DMS53 treated with DMSO at 0.1 percent for 48 hours (cell line): ENCODE data around the gene XG.
"Not testable (repeated sequence)": the region's sequence is repeated elsewhere in the genome, so short reads cannot be mapped to it uniquely, and the experiment has no call there.

ENCODE experiments used
- DNase-seq: peaks from one replicate; lab custom pipeline; 2025; ENCODE audit not compliant: unreplicated experiment; lab: John Stamatoyannopoulos, UW

XG gene

GRCh38 chrX:2732649-2733048 is 19.2 kb upstream of the XG start:
- DNase-seq = no peak

- no peak for DNase-seq
These were observed 18.6 kb upstream of the XG start for GRCh38 chrX:2733286-2733685.

GRCh38 chrX:2735270-2735669 is 16.6 kb upstream of the XG start:
- DNase-seq = no peak

GRCh38 chrX:2740672-2741071 is 11.2 kb upstream of the XG start:
- DNase-seq = no peak

GRCh38 chrX:2741386-2741785 is 10.5 kb upstream of the XG start:
- DNase-seq = no peak

GRCh38 chrX:2746250-2746649 is 5.6 kb upstream of the XG start:
- not testable (repeated sequence) for DNase-seq

- no peak for DNase-seq
These were observed 3.5 kb upstream of the XG start for GRCh38 chrX:2748171-2748814.

GRCh38 chrX:2748815-2749188 is 3.0 kb upstream of the XG start:
- DNase-seq = no peak

GRCh38 chrX:2751291-2751690 is 549 bp upstream of the XG start:
- DNase-seq = no peak

GRCh38 chrX:2752441-2752840 is 601 bp downstream of the XG start:
- not testable (repeated sequence) for DNase-seq

- not testable (repeated sequence) for DNase-seq
These were observed 3.4 kb downstream of the XG start for GRCh38 chrX:2755163-2755715.

GRCh38 chrX:2756548-2756947 is 4.7 kb downstream of the XG start:
- DNase-seq = no peak

- DNase-seq = no peak
These were observed 9.4 kb downstream of the XG start for GRCh38 chrX:2761246-2761645.

- not testable (repeated sequence) for DNase-seq
These were observed 10.8 kb downstream of the XG start for GRCh38 chrX:2762671-2763070.

GRCh38 chrX:2764766-2765548 is 13.1 kb downstream of the XG start:
- DNase-seq = not testable (repeated sequence)

GRCh38 chrX:2765549-2765830 is 13.7 kb downstream of the XG start:
- no peak for DNase-seq

GRCh38 chrX:2766906-2767305 is 15.1 kb downstream of the XG start:
- DNase-seq = no peak

- DNase-seq = no peak
These were observed 16.0 kb downstream of the XG start for GRCh38 chrX:2767631-2768455.

GRCh38 chrX:2769615-2770014 is 17.8 kb downstream of the XG start:
- no peak for DNase-seq

- not testable (repeated sequence) for DNase-seq
These were observed 21.6 kb downstream of the XG start for GRCh38 chrX:2773166-2774055.

GRCh38 chrX:2774057-2774456 is 22.2 kb downstream of the XG start:
- DNase-seq = no peak
